H9 (cell line): ENCODE data around the gene AGAP3. TPM values are rescaled to one million over a fixed set of nuclear protein-coding genes. Genes with fewer than 3 reads are reported as not detected.

Source experiments
- DNase-seq: peaks from one replicate; pipeline ENCODE4 v3.0.0-alpha.2; 2017
- H2AFZ ChIP-seq: one replicate; pipeline ENCODE4 v1.6.1; 2013; ENCODE audit warnings: mild to moderate bottlenecking, low read length, control low read depth, moderate library complexity
- H2AK5ac ChIP-seq: 2 replicates; pipeline ENCODE4 v1.6.1; 2013; ENCODE audit warnings: low read length, control low read depth, mixed read lengths; ENCODE audit not compliant: insufficient read length
- H2BK120ac ChIP-seq: one replicate; pipeline ENCODE4 v1.6.1; 2013; ENCODE audit warnings: low read depth, mild to moderate bottlenecking, low read length, control low read depth, inconsistent platforms; ENCODE audit not compliant: poor library complexity, severe bottlenecking
- H2BK12ac ChIP-seq: 2 replicates; pipeline ENCODE4 v1.6.1; 2013; ENCODE audit warnings: low read length, control low read depth, mixed read lengths, low read depth; ENCODE audit not compliant: insufficient read length
- H2BK15ac ChIP-seq: 2 replicates; pipeline ENCODE4 v1.6.1; 2013; ENCODE audit warnings: low read depth, low read length, control low read depth
- H2BK20ac ChIP-seq: one replicate; pipeline ENCODE4 v1.6.1; 2013; ENCODE audit warnings: low read depth, mild to moderate bottlenecking, low read length, control low read depth, inconsistent platforms; ENCODE audit not compliant: poor library complexity, severe bottlenecking
- H2BK5ac ChIP-seq: 2 replicates; pipeline ENCODE4 v1.6.1; 2013; ENCODE audit warnings: low read length, control low read depth, mixed read lengths; ENCODE audit not compliant: insufficient read length
- H3K14ac ChIP-seq: 2 replicates; pipeline ENCODE4 v1.6.1; 2013; ENCODE audit warnings: low read length, control low read depth; ENCODE audit not compliant: insufficient read depth
- H3K18ac ChIP-seq: 2 replicates; pipeline ENCODE4 v1.6.1; 2013; ENCODE audit warnings: low read depth, mild to moderate bottlenecking, mixed read lengths, low read length, control low read depth; ENCODE audit not compliant: insufficient read length
- H3K23ac ChIP-seq: 2 replicates; pipeline ENCODE4 v1.6.1; 2013; ENCODE audit warnings: low read length, control low read depth, mixed read lengths, low read depth; ENCODE audit not compliant: insufficient read length
- H3K23me2 ChIP-seq: 2 replicates; pipeline ENCODE4 v1.6.1; 2013; ENCODE audit warnings: low read depth, mild to moderate bottlenecking, mixed read lengths, low read length, control low read depth; ENCODE audit not compliant: insufficient read length, poor library complexity, severe bottlenecking
- H3K27ac ChIP-seq: 2 replicates; pipeline ENCODE4 v1.5.1; 2013; ENCODE audit warnings: low read length, control low read depth, mixed read lengths, low read depth; ENCODE audit not compliant: insufficient read length
- H3K27me3 ChIP-seq: 2 replicates; pipeline ENCODE4 v1.6.1; 2013; ENCODE audit warnings: low read length, control low read depth, inconsistent platforms; ENCODE audit not compliant: insufficient read depth
- H3K4ac ChIP-seq: 2 replicates; pipeline ENCODE4 v1.6.1; 2013; ENCODE audit warnings: low read depth, mild to moderate bottlenecking, control low read depth, inconsistent platforms, low read length, moderate library complexity
- H3K4me1 ChIP-seq: 2 replicates; pipeline ENCODE4 v1.6.1; 2013; ENCODE audit warnings: low read length, control low read depth, inconsistent platforms; ENCODE audit not compliant: insufficient read depth
- H3K4me2 ChIP-seq: 2 replicates; pipeline ENCODE4 v1.6.1; 2013; ENCODE audit warnings: low read length, control low read depth, mixed read lengths; ENCODE audit not compliant: insufficient read length, insufficient read depth
- H3K56ac ChIP-seq: 2 replicates; pipeline ENCODE4 v1.6.1; 2013; ENCODE audit warnings: low read depth, mild to moderate bottlenecking, mixed read lengths, low read length, control low read depth; ENCODE audit not compliant: insufficient read length
- H3K79me1 ChIP-seq: 2 replicates; pipeline ENCODE4 v1.6.1; 2013; ENCODE audit warnings: low read depth, mild to moderate bottlenecking, moderate library complexity, low read length, control low read depth, inconsistent platforms; ENCODE audit not compliant: insufficient read depth, poor library complexity, severe bottlenecking
- H3K79me2 ChIP-seq: 2 replicates; pipeline ENCODE4 v1.6.1; 2013; ENCODE audit warnings: low read length, control low read depth, inconsistent platforms; ENCODE audit not compliant: insufficient read depth
- H3K9ac ChIP-seq: 2 replicates; pipeline ENCODE4 v1.6.1; 2013; ENCODE audit warnings: low read length, control low read depth, mixed read lengths; ENCODE audit not compliant: insufficient read length; ENCODE audit errors: extremely low read depth
- H3K9me3 ChIP-seq: one replicate; pipeline ENCODE4 v1.6.1; 2013; ENCODE audit warnings: low read depth, low read length, inconsistent platforms; ENCODE audit not compliant: control insufficient read depth
- H3T11ph ChIP-seq: one replicate; pipeline ENCODE4 v1.6.1; 2013; ENCODE audit warnings: mild to moderate bottlenecking, low read length, control low read depth, inconsistent platforms
- H4K20me1 ChIP-seq: one replicate; pipeline ENCODE4 v1.6.1; 2013; ENCODE audit not compliant: control insufficient read depth, insufficient read length, insufficient read depth
- H4K5ac ChIP-seq: 2 replicates; pipeline ENCODE4 v1.6.1; 2013; ENCODE audit warnings: low read depth, mild to moderate bottlenecking, mixed read lengths, low read length, control low read depth; ENCODE audit not compliant: insufficient read length
- H4K8ac ChIP-seq: replicated peaks from 2 replicates; pipeline ENCODE4 v1.6.1; 2013; ENCODE audit warnings: low read length, control low read depth, mixed read lengths, low read depth; ENCODE audit not compliant: insufficient read length
- H4K91ac ChIP-seq: 2 replicates; pipeline ENCODE4 v1.6.1; 2013; ENCODE audit warnings: low read depth, mild to moderate bottlenecking, moderate library complexity, mixed read lengths, low read length, control low read depth; ENCODE audit not compliant: insufficient read length
- H3K27ac Mint-ChIP-seq, 3 experiments: 2 replicates in 2 of 3; 3 replicates in 1 of 3; pipeline ENCODE4 v1.8.0; 2020 to 2021; ENCODE audit warnings: mixed read lengths in 3 of 3, mild to moderate bottlenecking in 1 of 3, moderate library complexity in 1 of 3
- H3K27me3 Mint-ChIP-seq: 2 replicates; pipeline ENCODE4 v1.8.0; 2021; ENCODE audit warnings: low read depth, mild to moderate bottlenecking, moderate library complexity, mixed read lengths
- H3K36me3 Mint-ChIP-seq, 3 experiments: 2 replicates in 2 of 3; 3 replicates in 1 of 3; pipeline ENCODE4 v1.8.0; 2020 to 2021; ENCODE audit warnings: low read depth in 3 of 3, mixed read lengths in 3 of 3; ENCODE audit not compliant: insufficient read depth in 1 of 3
- H3K4me1 Mint-ChIP-seq, 2 experiments: 2 replicates each; pipeline ENCODE4 v1.8.0; 2020; ENCODE audit warnings: mixed read lengths in 2 of 2
- H3K4me3 Mint-ChIP-seq, 2 experiments: 2 replicates in 1 of 2; 3 replicates in 1 of 2; pipeline ENCODE4 v1.8.0; 2020 to 2021; ENCODE audit warnings: mild to moderate bottlenecking in 2 of 2, mixed read lengths in 2 of 2, moderate library complexity in 1 of 2
- H3K9me3 Mint-ChIP-seq, 2 experiments: 2 replicates in 1 of 2; 3 replicates in 1 of 2; pipeline ENCODE4 v1.8.0; 2020; ENCODE audit warnings: mild to moderate bottlenecking in 2 of 2, mixed read lengths in 2 of 2, moderate library complexity in 1 of 2
- CTCF ChIP-seq: fragments of 200-600 bp; sonication (generic); conservative IDR thresholded peaks from 3 replicates; pipeline ENCODE4 v1.8.0; 2021; ENCODE audit warnings: antibody characterized with exemption, mild to moderate bottlenecking
- WGBS: extraction: QIAGEN DNeasy Blood & Tissue Kit; methylation state at CpG from one replicate; pipeline ENCODE4 v1.1.7; 2013; ENCODE audit warnings: missing lambda C conversion rate, low lambda C conversion rate, mixed read lengths; ENCODE audit not compliant: insufficient read length; ENCODE audit errors: extremely low coverage; 5-methylcytosine and 5-hydroxymethylcytosine counted together
- total RNA-seq: library from RNA; stranded (reverse); gene quantifications from 2 replicates; pipeline ENCODE4 v1.2.1, GENCODE V29; 2021

Gene AGAP3
- total RNA-seq, 1 experiment from 2014 or later = 97.7 TPM

GRCh38 chr7:151065516-151065915 lies 20.8 kb upstream of the AGAP3 start:
- no peak overlapping the region for H2BK5ac ChIP-seq
- peaks cover 4% of the 10 kb centered on the region; the same call in 1 of the 2 replicates for H3K4me1 ChIP-seq
- H3K4me2 ChIP-seq = no peak overlapping the region
- H4K91ac ChIP-seq = no peak overlapping the region
- H2BK20ac ChIP-seq = no peak overlapping the region
- H4K8ac ChIP-seq = no peak overlapping the region
- Mint-ChIP-seq H3K4me3 (no peak overlapping the region; a peak in 1 of 5 replicates), H3K9me3 (no peaks in the 10 kb centered on the region; a peak in 2 of 5 replicates), H3K27me3 (no peaks in the 10 kb centered on the region), H3K27ac (peak overlapping the region in 2 of 3 experiments; percentile 46 to 70; a peak in 1 of 7 replicates), H3K36me3 (peaks cover 31 to 55% (median 50%) of the 10 kb centered on the region in 3 experiments; a peak in 6 of 7 replicates), H3K4me1 (peaks cover 28 to 33% of the 10 kb centered on the region in 2 experiments)
- H3K27ac ChIP-seq = no peak overlapping the region
- no peak overlapping the region for H2AK5ac ChIP-seq
- H3K4ac ChIP-seq = no peak overlapping the region
- no peak overlapping the region for H3K9ac ChIP-seq
- H4K20me1 ChIP-seq = no peaks in the 10 kb centered on the region
- no peaks in the 10 kb centered on the region for H3K79me2 ChIP-seq
- no peak for TF ChIP-seq CTCF
- DNase-seq = no peak
- H3K14ac ChIP-seq = no peak overlapping the region
- peaks cover 14% of the 10 kb centered on the region for H3K23me2 ChIP-seq
- no peak overlapping the region for H3K56ac ChIP-seq
- no peak overlapping the region for H3K23ac ChIP-seq
- H3K9me3 ChIP-seq = no peaks in the 10 kb centered on the region
- H3K27me3 ChIP-seq = no peaks in the 10 kb centered on the region
- H3K79me1 ChIP-seq = no peaks in the 10 kb centered on the region
- H2AFZ ChIP-seq = no peak overlapping the region
- H3T11ph ChIP-seq = no peak overlapping the region
- no peak overlapping the region for H2BK15ac ChIP-seq
- H3K18ac ChIP-seq = no peak overlapping the region
- WGBS = no CpG with 5 or more reads among the region's 14 CpGs
- H4K5ac ChIP-seq = no peak overlapping the region
- H2BK120ac ChIP-seq = no peak overlapping the region
- no peak overlapping the region for H2BK12ac ChIP-seq
